ENCODE data around the gene YWHAG. TPM values are rescaled to one million over a fixed set of nuclear protein-coding genes. Genes with fewer than 3 reads are reported as not detected.
"Not testable (repeated sequence)": the region's sequence is repeated elsewhere in the genome, so short reads cannot be mapped to it uniquely, and the experiment has no call there.

YWHAG gene
- total and polyA plus RNA-seq, 2 of the 13 experiments (the other 11 are each of a cell fraction or from before 2014, with no cell fraction given): 36.9 to 67.5 TPM

DNA sequence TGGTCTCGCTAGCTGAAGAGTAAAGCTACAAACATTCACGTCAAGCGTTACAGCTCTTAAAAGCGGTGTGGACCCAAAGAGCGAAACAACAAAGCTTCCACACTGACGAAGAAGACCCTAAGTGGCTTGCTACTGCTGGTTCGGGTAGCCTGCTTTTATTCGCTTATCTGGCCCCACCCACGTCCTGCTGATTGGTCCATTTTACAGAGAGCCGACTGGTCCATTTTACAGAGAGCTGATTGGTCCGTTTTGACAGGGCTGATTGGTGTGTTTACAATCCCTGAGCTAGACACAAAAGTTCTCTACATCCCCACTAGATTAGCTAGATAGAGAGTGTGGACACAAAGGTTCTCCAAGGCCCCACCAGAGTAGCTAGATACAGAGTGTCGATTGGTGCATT is 49.9 kb downstream of the YWHAG start:
- H3K4me2 ChIP-seq (ENCODE audit: low read depth, low read length); intact Hi-C loops (cut with micrococcal nuclease; ENCODE audit: unreplicated experiment); H3K9ac ChIP-seq (ENCODE audit: insufficient read depth, low read depth, low read length); H3K9me3 ChIP-seq (ENCODE audit: low read length); CTCF ChIA-PET (ENCODE audit: low intra/inter-chr PET ratio, low total read pairs); DNase-seq (ENCODE audit: low spot score); ATAC-seq; H3K36me3 ChIP-seq (replicated peaks in 1 of 2; ENCODE audit: control insufficient read depth in 1 of 2, insufficient read depth in 2 of 2, low read length in 2 of 2); H4K20me1 ChIP-seq (ENCODE audit: insufficient read depth, low read length); H3K79me2 ChIP-seq (ENCODE audit: insufficient read depth, low read length); H2AFZ ChIP-seq (ENCODE audit: low read length); in situ Hi-C loops (cut with HindIII; ENCODE audit: extremely low pct_ligation_motif_present, low pct_unique_long_range_greater_than_20kb); H3K27me3 ChIP-seq (ENCODE audit: control insufficient read depth in 1 of 2, insufficient read depth in 2 of 2, low read length in 2 of 2); H3K4me3 ChIP-seq (replicated peaks in 1 of 3; ENCODE audit: insufficient read depth in 1 of 3, low read depth in 2 of 3, low read length in 3 of 3); BruUV-seq (replicated peaks); FAIRE-seq; H3K27ac ChIP-seq (ENCODE audit: extremely low read length, insufficient read depth, low read length): not testable (repeated sequence)
- peaks cover 60% of the 10 kb centered on the region for H3K4me1 ChIP-seq (ENCODE audit: insufficient read depth, low read length)
- WGBS (ENCODE audit: low lambda C conversion rate): 69% methylated on average over 11 of the region's 12 CpGs
- POLR2A ChIA-PET: interaction anchor here (0.6 to 1.7 kb wide), 4 partner anchors 9 to 50 kb away, joined by 3 to 8 read pairs (median 4); partner anchors contain the start of gene YWHAG
- TF ChIP-seq NFYB (CRISPR knock-in tag; IDR thresholded peaks at IDR 0.05): peak; percentile 69
- TF ChIP-seq NFYC (CRISPR knock-in tag; IDR thresholded peaks at IDR 0.05): peak; percentile 72

DNA sequence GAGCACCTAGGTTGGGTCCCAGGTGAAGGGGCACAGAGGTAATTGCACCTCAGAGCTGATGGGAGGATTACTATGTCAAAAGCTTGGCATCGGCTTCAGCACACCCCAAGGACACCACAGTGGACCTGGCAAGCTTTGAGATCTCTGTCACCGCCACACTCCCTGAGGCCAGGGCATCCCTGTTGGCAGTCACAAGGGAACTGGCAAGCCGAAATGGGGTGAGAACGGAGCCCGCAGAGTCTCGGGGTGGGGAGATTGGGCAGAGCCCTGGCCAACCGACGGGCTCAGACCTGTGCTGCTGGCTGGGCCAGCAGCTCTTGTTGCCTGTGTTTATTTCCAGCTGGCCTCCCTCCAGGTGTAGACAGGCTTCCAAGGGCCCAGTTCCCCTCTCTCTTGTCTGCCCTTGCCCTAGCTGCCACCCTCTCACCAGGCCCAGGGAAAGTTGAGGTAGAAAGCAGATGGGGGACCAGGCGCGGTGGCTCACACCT is 53.9 kb downstream of the YWHAG start:
- Histone ChIP-seq H3K4me2 (ENCODE audit: low read depth, low read length) (no peak overlapping the region), H3K27ac (ENCODE audit: extremely low read length, insufficient read depth, low read length) (no peak overlapping the region), H3K27me3 (ENCODE audit: control insufficient read depth in 1 of 2, insufficient read depth in 2 of 2, low read length in 2 of 2) (no peaks in the 10 kb centered on the region), H3K9ac (ENCODE audit: insufficient read depth, low read depth, low read length) (no peak overlapping the region), H3K9me3 (ENCODE audit: low read length) (no peaks in the 10 kb centered on the region), H3K4me3 (replicated peaks in 1 of 3; ENCODE audit: insufficient read depth in 1 of 3, low read depth in 2 of 3, low read length in 3 of 3) (no peak overlapping the region), H3K4me1 (ENCODE audit: insufficient read depth, low read length) (peaks cover 66% of the 10 kb centered on the region), H3K79me2 (ENCODE audit: insufficient read depth, low read length) (no peaks in the 10 kb centered on the region), H3K36me3 (replicated peaks in 1 of 2; ENCODE audit: control insufficient read depth in 1 of 2, insufficient read depth in 2 of 2, low read length in 2 of 2) (no peaks in the 10 kb centered on the region), H4K20me1 (ENCODE audit: insufficient read depth, low read length) (no peaks in the 10 kb centered on the region), H2AFZ (ENCODE audit: low read length) (no peak overlapping the region)
- in situ Hi-C loops (cut with HindIII; ENCODE audit: extremely low pct_ligation_motif_present, low pct_unique_long_range_greater_than_20kb): no loop called here
- FAIRE-seq: no peak
- DNase-seq (ENCODE audit: low spot score): no peak
- 97% methylated on average over 10 of the region's 10 CpGs for WGBS (ENCODE audit: low lambda C conversion rate)
- no TSS peak for BruUV-seq (replicated peaks)
- CTCF ChIA-PET (ENCODE audit: low intra/inter-chr PET ratio, low total read pairs): no interaction called here
- POLR2A ChIA-PET: interaction anchor here (0.5 to 6.2 kb wide), 3 partner anchors 13 to 107 kb away, joined by 3 to 56 read pairs (median 12); no protein-coding TSS in a partner anchor
- intact Hi-C loops (cut with micrococcal nuclease; ENCODE audit: unreplicated experiment): no loop called here
- no peak for ATAC-seq
- no peak for TF ChIP-seq ZNF564 (CRISPR knock-in tag; IDR thresholded peaks at IDR 0.05)
- TF ChIP-seq, protein P1, sequence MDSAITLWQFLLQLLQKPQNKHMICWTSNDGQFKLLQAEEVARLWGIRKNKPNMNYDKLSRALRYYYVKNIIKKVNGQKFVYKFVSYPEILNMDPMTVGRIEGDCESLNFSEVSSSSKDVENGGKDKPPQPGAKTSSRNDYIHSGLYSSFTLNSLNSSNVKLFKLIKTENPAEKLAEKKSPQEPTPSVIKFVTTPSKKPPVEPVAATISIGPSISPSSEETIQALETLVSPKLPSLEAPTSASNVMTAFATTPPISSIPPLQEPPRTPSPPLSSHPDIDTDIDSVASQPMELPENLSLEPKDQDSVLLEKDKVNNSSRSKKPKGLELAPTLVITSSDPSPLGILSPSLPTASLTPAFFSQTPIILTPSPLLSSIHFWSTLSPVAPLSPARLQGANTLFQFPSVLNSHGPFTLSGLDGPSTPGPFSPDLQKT (CRISPR knock-in tag; IDR thresholded peaks at IDR 0.05; ENCODE audit: borderline replicate concordance): no peak
- TF ChIP-seq, protein P2, sequence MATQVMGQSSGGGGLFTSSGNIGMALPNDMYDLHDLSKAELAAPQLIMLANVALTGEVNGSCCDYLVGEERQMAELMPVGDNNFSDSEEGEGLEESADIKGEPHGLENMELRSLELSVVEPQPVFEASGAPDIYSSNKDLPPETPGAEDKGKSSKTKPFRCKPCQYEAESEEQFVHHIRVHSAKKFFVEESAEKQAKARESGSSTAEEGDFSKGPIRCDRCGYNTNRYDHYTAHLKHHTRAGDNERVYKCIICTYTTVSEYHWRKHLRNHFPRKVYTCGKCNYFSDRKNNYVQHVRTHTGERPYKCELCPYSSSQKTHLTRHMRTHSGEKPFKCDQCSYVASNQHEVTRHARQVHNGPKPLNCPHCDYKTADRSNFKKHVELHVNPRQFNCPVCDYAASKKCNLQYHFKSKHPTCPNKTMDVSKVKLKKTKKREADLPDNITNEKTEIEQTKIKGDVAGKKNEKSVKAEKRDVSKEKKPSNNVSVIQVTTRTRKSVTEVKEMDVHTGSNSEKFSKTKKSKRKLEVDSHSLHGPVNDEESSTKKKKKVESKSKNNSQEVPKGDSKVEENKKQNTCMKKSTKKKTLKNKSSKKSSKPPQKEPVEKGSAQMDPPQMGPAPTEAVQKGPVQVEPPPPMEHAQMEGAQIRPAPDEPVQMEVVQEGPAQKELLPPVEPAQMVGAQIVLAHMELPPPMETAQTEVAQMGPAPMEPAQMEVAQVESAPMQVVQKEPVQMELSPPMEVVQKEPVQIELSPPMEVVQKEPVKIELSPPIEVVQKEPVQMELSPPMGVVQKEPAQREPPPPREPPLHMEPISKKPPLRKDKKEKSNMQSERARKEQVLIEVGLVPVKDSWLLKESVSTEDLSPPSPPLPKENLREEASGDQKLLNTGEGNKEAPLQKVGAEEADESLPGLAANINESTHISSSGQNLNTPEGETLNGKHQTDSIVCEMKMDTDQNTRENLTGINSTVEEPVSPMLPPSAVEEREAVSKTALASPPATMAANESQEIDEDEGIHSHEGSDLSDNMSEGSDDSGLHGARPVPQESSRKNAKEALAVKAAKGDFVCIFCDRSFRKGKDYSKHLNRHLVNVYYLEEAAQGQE (IDR thresholded peaks at IDR 0.05; ENCODE audit: borderline replicate concordance in 1 of 2, low read depth in 1 of 2, low read length in 2 of 2): no peak
- TF ChIP-seq ZNF780A (CRISPR knock-in tag; IDR thresholded peaks at IDR 0.05): no peak
- TF ChIP-seq ZKSCAN1 (IDR thresholded peaks at IDR 0.05; ENCODE audit: low read length): no peak
- TF ChIP-seq ZMYM4 (CRISPR knock-in tag; IDR thresholded peaks at IDR 0.05): no peak
- TF ChIP-seq ZNF292 (CRISPR knock-in tag; IDR thresholded peaks at IDR 0.05; ENCODE audit: borderline replicate concordance, low read depth): no peak
- no peak for TF ChIP-seq ZNF746 (CRISPR knock-in tag; IDR thresholded peaks at IDR 0.05)
